ENCODE measurements around the gene ADGRF1. TPM values are rescaled to one million over a fixed set of nuclear protein-coding genes. Genes with fewer than 3 reads are reported as not detected.

The ADGRF1 gene
- polyA plus RNA-seq, 1 of the 3 experiments (the other 2 are of a cell fraction): not detected

DNA sequence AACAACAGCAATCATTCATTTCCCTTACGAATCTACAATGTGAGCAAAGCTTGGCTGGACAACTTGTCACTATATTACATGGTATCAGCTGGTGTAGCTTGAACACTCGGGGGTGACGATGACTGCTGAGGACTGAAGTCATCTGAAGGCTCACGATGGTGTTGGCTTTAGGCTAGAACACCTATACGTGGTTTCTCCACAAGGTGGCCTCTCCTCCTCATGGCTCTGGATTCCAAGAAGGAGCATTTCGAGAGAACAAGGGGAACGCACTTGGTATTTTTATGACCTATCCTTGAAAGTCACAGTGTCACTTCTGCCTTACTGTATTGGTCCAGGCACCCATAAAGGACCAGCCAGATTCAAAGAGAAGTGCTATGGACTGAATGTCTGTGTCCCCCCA is 37.5 kb upstream of the ADGRF1 start:
- no peak overlapping the region for H3K4me3 ChIP-seq (ENCODE audit: low read depth in 2 of 2, low read length in 1 of 2)
- DNase-seq: no peak
- H3K36me3 ChIP-seq (replicated peaks in 1 of 2; ENCODE audit: control insufficient read depth in 1 of 2, insufficient read depth in 2 of 2, low read length in 1 of 2): no peaks in the 10 kb centered on the region
- H3K9ac ChIP-seq: no peak overlapping the region
- POLR2A ChIA-PET: no interaction called here
- no peaks in the 10 kb centered on the region; the same call in 1 of the 2 replicates for H3K27me3 ChIP-seq (ENCODE audit: insufficient read depth)
- no peaks in the 10 kb centered on the region for H3K9me2 ChIP-seq
- no peak overlapping the region for H3K27ac ChIP-seq (ENCODE audit: low read depth in 2 of 2, low read length in 1 of 2)
- peaks cover 0 to 31% of the 10 kb centered on the region in 2 experiments; a peak in 2 of 4 replicates for H3K4me1 ChIP-seq (ENCODE audit: control insufficient read depth in 1 of 2, insufficient read depth in 2 of 2, low read depth in 1 of 2, low read length in 1 of 2)
- WGBS (ENCODE audit: low lambda C conversion rate): 86% methylated on average over 7 of the region's 7 CpGs
- CTCF ChIA-PET: interaction anchor here (1.2 to 1.3 kb wide), 2 partner anchors 17 to 32 kb away, joined by 3 to 4 read pairs; no protein-coding TSS in a partner anchor
- no peak overlapping the region for H3K4me2 ChIP-seq
- no peaks in the 10 kb centered on the region for H3K9me3 ChIP-seq
- no peak overlapping the region for H2AFZ ChIP-seq (ENCODE audit: low read depth)
- TF ChIP-seq TEAD4 (IDR thresholded peaks at IDR 0.05; ENCODE audit: borderline replicate concordance, insufficient read depth) (no peak), GABPA (IDR thresholded peaks at IDR 0.05; ENCODE audit: low read depth) (no peak), RAD21 (IDR thresholded peaks at IDR 0.05; ENCODE audit: low read length) (no peak), JUND (IDR thresholded peaks at IDR 0.05) (no peak), TAF1 (IDR thresholded peaks at IDR 0.05; ENCODE audit: borderline replicate concordance, low read depth, low read length) (no peak), RXRA (IDR thresholded peaks at IDR 0.05; ENCODE audit: borderline replicate concordance, low read depth) (no peak), MXI1 (IDR thresholded peaks at IDR 0.05; ENCODE audit: low read depth, low read length) (no peak), EZH2phosphoT487 (IDR thresholded peaks at IDR 0.05; ENCODE audit: borderline replicate concordance, low read depth) (no peak)
- TF ChIP-seq, protein P1, sequence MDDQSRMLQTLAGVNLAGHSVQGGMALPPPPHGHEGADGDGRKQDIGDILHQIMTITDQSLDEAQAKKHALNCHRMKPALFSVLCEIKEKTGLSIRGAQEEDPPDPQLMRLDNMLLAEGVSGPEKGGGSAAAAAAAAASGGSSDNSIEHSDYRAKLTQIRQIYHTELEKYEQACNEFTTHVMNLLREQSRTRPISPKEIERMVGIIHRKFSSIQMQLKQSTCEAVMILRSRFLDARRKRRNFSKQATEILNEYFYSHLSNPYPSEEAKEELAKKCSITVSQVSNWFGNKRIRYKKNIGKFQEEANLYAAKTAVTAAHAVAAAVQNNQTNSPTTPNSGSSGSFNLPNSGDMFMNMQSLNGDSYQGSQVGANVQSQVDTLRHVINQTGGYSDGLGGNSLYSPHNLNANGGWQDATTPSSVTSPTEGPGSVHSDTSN (IDR thresholded peaks at IDR 0.05): no peak
- TF ChIP-seq, protein P2, sequence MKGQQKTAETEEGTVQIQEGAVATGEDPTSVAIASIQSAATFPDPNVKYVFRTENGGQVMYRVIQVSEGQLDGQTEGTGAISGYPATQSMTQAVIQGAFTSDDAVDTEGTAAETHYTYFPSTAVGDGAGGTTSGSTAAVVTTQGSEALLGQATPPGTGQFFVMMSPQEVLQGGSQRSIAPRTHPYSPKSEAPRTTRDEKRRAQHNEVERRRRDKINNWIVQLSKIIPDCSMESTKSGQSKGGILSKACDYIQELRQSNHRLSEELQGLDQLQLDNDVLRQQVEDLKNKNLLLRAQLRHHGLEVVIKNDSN (IDR thresholded peaks at IDR 0.05; ENCODE audit: borderline replicate concordance, low read depth): no peak
- TF ChIP-seq, protein P3, sequence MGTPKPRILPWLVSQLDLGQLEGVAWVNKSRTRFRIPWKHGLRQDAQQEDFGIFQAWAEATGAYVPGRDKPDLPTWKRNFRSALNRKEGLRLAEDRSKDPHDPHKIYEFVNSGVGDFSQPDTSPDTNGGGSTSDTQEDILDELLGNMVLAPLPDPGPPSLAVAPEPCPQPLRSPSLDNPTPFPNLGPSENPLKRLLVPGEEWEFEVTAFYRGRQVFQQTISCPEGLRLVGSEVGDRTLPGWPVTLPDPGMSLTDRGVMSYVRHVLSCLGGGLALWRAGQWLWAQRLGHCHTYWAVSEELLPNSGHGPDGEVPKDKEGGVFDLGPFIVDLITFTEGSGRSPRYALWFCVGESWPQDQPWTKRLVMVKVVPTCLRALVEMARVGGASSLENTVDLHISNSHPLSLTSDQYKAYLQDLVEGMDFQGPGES (IDR thresholded peaks at IDR 0.05; ENCODE audit: low read depth, low read length): no peak
- TF ChIP-seq, protein P4, sequence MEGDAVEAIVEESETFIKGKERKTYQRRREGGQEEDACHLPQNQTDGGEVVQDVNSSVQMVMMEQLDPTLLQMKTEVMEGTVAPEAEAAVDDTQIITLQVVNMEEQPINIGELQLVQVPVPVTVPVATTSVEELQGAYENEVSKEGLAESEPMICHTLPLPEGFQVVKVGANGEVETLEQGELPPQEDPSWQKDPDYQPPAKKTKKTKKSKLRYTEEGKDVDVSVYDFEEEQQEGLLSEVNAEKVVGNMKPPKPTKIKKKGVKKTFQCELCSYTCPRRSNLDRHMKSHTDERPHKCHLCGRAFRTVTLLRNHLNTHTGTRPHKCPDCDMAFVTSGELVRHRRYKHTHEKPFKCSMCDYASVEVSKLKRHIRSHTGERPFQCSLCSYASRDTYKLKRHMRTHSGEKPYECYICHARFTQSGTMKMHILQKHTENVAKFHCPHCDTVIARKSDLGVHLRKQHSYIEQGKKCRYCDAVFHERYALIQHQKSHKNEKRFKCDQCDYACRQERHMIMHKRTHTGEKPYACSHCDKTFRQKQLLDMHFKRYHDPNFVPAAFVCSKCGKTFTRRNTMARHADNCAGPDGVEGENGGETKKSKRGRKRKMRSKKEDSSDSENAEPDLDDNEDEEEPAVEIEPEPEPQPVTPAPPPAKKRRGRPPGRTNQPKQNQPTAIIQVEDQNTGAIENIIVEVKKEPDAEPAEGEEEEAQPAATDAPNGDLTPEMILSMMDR (IDR thresholded peaks at IDR 0.05): no peak
- no peaks in the 10 kb centered on the region for H4K20me1 ChIP-seq (ENCODE audit: insufficient read depth)
- H3F3A ChIP-seq (replicated peaks; ENCODE audit: insufficient read depth): no peaks in the 10 kb centered on the region
- no peaks in the 10 kb centered on the region for H3K79me2 ChIP-seq (ENCODE audit: insufficient read depth)

DNA sequence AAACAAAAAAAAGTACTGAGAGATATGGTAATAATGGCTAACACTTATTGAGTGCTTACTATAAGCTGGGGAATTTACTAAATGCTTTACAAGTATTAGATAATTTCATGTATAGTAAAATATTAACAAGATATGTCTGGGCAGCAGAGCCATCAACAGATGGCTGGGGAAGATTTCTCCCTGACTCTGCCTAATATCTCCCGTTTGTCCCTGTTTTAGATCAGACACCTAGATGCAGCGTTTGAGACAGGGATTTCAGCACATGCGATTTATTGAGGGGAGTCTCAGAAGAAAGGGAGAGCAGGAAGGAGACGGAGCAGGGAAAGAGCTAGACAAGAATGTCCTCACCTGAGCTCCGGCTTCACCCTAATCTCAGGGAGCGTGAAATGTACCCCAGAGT is 36.9 kb upstream of the ADGRF1 start:
- H3K4me1 ChIP-seq (ENCODE audit: control insufficient read depth in 1 of 2, insufficient read depth in 2 of 2, low read depth in 1 of 2, low read length in 1 of 2): peaks cover 0 to 25% of the 10 kb centered on the region in 2 experiments; a peak in 2 of 4 replicates
- no peaks in the 10 kb centered on the region for H3K79me2 ChIP-seq (ENCODE audit: insufficient read depth)
- no peaks in the 10 kb centered on the region for H3K9me2 ChIP-seq
- H3K27ac ChIP-seq (ENCODE audit: low read depth in 2 of 2, low read length in 1 of 2): no peak overlapping the region; a peak in 1 of 4 replicates
- no peak overlapping the region for H3K4me3 ChIP-seq (ENCODE audit: low read depth in 2 of 2, low read length in 1 of 2)
- TF ChIP-seq, protein P2 (IDR thresholded peaks at IDR 0.05; ENCODE audit: borderline replicate concordance, low read depth): no peak
- TF ChIP-seq CHD2 (IDR thresholded peaks at IDR 0.05; ENCODE audit: low read length, partially characterized antibody) (no peak), RXRA (IDR thresholded peaks at IDR 0.05; ENCODE audit: borderline replicate concordance, low read depth) (no peak), EP300 (IDR thresholded peaks at IDR 0.05; ENCODE audit: borderline replicate concordance in 1 of 2, low read depth in 1 of 2, low read length in 1 of 2) (peak in 1 of 2 experiments; percentile 55; a peak in 1 of 4 replicates), FOXM1 (IDR thresholded peaks at IDR 0.05; ENCODE audit: low read depth) (no peak), MEF2A (IDR thresholded peaks at IDR 0.05; ENCODE audit: borderline replicate concordance, low read depth) (no peak)
- POLR2A ChIA-PET: no interaction called here
- H4K20me1 ChIP-seq (ENCODE audit: insufficient read depth): no peaks in the 10 kb centered on the region
- no peak for DNase-seq
- H3K9ac ChIP-seq: no peak overlapping the region
- 38% methylated on average over 6 of the region's 6 CpGs for WGBS (ENCODE audit: low lambda C conversion rate)
- no peak overlapping the region for H2AFZ ChIP-seq (ENCODE audit: low read depth)
- H3K36me3 ChIP-seq (replicated peaks in 1 of 2; ENCODE audit: control insufficient read depth in 1 of 2, insufficient read depth in 2 of 2, low read length in 1 of 2): no peaks in the 10 kb centered on the region
- CTCF ChIA-PET: interaction anchor here (1.2 to 1.3 kb wide), 2 partner anchors 18 to 32 kb away, joined by 3 to 4 read pairs; no protein-coding TSS in a partner anchor
- no peaks in the 10 kb centered on the region for H3F3A ChIP-seq (replicated peaks; ENCODE audit: insufficient read depth)
- no peaks in the 10 kb centered on the region for H3K9me3 ChIP-seq
- H3K27me3 ChIP-seq (ENCODE audit: insufficient read depth): no peaks in the 10 kb centered on the region; the same call in 1 of the 2 replicates
- no peak overlapping the region for H3K4me2 ChIP-seq
